CD4-positive, alpha-beta T cell treated with Interleukin-12 subunit alpha and Interleukin-12 subunit beta, for 1 hour (primary cell): ENCODE results near the gene CNTN5.

Experiments used
- DNase-seq: peaks from one replicate; pipeline ENCODE4 v3.0.0-alpha.2; 2020

Gene CNTN5

GRCh38 chr11:99634581-99634980, 613.8 kb downstream of the CNTN5 start:
- DNase-seq: no peak

- DNase-seq: no peak
These were observed 617.4 kb downstream of the CNTN5 start for GRCh38 chr11:99638073-99638553.

- DNase-seq: no peak
These were observed 619.9 kb downstream of the CNTN5 start for GRCh38 chr11:99640671-99641070.

DNA sequence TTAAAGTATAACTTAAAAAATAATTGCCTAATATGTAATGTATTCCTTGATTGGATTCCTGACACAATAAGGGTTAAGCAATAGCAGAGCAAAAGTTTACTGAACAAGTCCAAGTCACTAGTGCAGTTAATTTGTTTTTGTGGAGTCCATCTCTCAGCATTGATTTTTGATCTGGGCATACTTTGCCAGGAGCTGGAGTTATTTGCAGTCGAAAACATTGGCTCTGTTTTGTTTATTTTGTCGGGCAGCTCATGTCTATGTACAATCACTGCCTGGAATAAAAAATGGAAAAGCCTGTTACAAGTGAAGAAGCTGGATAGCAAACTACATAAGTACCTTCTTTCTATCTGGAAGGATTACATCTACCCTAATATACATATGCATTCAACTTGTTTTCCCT, 625.2 kb downstream of the CNTN5 start:
- DNase-seq: no peak

GRCh38 chr11:99670067-99670676, 649.4 kb downstream of the CNTN5 start:
- no peak for DNase-seq

DNA sequence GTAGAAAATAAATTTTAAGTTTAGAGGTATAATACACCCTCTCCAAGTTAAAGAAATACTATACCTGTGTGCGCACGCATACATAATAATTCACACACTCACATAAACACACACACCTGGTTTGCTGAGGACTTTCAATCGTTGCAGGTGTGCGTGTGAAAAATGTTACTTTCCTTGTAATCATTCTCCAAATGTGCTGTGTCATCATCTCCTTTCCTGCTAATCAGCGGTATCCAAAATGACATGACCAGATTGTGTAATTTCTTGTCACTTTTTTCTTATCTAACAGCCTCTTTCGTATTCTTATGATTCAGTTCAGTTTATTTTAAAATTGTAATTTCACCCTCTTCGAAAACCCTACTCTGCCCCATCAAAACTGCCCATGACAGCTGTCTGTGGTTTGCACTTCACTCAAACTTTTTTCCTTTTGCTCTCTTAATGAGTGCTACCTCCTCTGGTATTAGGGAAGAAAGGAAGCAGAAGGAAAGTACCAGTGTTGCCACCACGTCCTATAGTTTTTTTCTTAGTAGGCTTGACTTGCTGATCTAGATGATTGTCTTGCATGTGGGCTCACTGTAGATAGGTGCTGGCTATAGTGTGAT, 651.2 kb downstream of the CNTN5 start:
- DNase-seq: no peak

DNA sequence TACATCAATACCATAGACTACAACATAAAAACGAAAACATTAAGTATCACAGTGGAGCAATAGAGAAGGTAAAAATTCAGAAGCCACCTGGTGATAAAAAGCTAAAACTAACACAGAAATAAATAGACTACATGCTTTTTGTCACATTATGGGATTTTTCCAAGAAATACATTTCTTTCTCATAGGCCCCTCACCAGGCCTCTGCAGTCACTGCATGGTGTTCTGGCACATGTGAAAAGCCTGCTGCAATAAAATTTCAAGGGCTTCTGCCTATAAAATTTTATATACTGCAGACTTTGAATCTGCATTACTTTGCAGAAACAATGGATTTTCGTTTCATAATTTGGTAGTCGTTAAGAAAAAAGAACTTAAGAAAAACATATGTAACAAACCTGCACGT, 655.5 kb downstream of the CNTN5 start:
- no peak for DNase-seq

DNA sequence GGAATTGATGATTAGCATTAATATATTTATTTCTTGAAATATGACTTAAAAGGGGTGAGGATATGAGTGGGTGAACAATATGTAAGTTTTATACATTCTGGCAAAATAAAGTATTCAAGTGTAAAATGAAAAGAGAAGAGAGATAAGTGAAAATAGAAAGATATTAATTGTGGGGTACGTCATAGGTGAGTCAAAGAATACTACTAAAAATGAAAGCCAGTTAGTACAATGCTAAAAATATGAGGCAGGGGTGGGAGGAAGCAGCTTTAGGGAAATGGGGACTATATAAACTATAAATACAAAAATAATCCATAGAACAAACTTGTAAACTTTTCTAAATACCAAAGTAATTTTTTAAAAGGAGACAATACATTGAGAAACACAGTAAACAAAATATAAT, 661.4 kb downstream of the CNTN5 start:
- DNase-seq: no peak

- DNase-seq: no peak
These were observed 661.9 kb downstream of the CNTN5 start for GRCh38 chr11:99682646-99683045.

DNA sequence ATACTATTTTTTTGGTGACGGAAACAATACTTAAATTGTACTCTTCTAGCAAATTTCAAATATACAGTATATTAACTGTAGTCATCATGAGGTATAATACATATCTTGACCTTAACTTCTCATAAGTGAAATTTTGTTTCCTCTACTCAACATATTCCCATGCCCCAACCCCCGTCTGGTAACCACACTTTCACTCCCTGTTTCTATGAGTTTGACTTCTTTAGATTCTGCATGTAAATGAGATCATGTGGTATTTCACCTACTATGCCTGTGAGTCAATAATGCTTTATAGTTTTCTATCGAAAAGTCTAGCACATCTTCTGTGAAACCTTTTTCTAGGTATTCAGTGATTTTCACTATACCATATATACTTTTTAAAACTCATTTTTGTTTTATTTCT, 663.2 kb downstream of the CNTN5 start:
- no peak for DNase-seq

DNA sequence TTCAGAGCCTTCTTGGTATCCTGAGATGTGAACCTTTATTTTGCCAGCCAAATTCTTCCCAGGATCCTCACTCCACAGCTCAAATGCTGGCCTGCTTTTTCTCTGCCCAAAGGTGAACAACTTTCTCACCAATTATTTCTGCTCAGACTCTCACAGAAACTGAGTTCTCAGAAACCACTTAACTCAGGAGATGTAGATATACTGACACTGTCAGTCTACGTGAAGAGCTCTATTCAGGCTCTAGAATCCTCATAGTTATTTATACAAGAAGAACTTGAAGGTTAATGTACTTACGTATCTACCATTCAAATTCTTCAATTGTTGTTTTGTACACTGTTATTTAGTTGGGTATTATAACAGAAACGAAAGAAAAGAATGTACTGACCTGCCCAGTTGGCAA, 666.1 kb downstream of the CNTN5 start:
- DNase-seq: no peak

GRCh38 chr11:99687320-99687719, 666.6 kb downstream of the CNTN5 start:
- DNase-seq: no peak

GRCh38 chr11:99693941-99694492, 673.3 kb downstream of the CNTN5 start:
- DNase-seq: no peak

- no peak for DNase-seq
These were observed 674.4 kb downstream of the CNTN5 start for GRCh38 chr11:99695106-99695505.

- no peak for DNase-seq
These were observed 686.1 kb downstream of the CNTN5 start for GRCh38 chr11:99706848-99707247.

GRCh38 chr11:99708928-99709672, 688.4 kb downstream of the CNTN5 start:
- DNase-seq: no peak

- DNase-seq: no peak
These were observed 695.6 kb downstream of the CNTN5 start for GRCh38 chr11:99716302-99716701.

DNA sequence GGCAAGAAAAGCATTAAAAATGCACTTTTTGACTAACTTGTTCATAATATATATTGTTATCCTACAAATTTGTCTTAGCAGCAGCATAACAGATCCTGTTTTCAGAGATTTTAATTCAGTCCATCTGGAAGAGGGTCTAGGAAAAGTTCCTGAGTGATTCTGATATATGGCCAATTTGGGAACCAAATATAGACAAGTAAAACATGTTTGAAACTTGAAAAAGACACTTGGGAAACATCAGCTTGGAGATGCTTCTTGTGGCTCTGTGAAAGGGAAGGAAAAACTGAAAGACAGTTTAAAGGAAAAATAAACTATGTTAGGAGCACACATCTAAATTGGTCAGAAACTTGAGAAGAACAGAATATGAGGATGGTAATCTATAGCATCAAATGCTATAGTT, 697.5 kb downstream of the CNTN5 start:
- DNase-seq: no peak

GRCh38 chr11:99739464-99740089, 718.8 kb downstream of the CNTN5 start:
- no peak for DNase-seq

DNA sequence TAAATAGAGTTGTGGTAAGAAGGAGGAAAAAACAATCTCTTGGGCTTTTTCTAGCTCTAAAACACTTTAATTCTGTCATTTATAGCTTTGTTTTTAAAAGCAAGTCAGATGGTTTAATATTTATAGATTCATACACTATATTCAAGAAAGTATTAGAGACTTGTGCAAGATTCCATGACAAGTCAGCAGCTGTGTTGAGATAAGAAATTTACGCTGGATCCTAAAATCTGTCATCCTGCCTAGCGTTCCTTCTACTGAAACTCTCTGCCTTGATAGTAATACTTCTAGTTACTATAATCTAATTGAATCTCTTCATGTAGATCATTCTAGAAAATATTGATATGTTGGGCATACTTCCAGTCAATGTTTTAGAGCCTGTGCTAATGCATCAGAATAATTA, 721.8 kb downstream of the CNTN5 start:
- DNase-seq: no peak

GRCh38 chr11:99759787-99760186, 739.0 kb downstream of the CNTN5 start:
- DNase-seq: no peak

- no peak for DNase-seq
These were observed 746.1 kb downstream of the CNTN5 start for GRCh38 chr11:99766811-99767210.

DNA sequence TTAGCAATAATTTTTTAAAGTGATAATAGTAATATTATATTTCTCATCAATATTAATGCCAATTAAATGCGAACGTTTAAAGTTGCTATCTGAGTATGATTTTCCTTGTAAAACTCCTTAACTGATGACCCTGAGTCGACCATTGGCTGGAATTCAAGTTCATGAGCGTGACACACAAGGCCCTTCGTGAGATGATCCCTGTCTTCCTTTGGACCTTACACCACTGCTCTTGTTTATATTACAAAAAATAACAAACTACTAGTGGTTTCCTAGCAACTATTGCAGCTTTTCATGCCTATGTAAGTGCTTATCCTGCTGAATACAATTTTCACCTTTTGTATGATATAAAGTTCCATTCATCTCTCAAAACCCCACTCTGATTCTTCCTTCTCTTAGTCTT, 752.9 kb downstream of the CNTN5 start:
- no peak for DNase-seq

DNA sequence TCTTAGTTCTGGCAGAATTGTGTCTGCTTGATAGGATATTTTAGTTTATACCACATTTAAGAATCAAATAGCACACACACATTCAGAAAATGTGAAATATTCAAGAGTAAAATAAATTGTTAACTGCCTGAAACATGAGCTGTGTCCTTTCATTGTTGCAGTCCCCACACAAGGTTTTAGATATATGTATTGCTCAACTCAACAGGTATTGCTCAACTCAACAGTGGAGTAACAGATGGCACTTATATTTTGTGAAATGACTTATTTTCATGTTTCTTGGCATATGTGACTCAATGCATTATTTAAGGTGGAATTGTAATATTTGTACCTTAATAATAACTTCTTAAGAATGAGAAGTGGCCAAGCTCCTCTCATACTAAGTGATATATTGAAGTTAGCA, 760.3 kb downstream of the CNTN5 start:
- no peak for DNase-seq
